IPS-11a (cell line): Measurements from ENCODE around the gene SH3BP4.

Experiments used
- H3K4me3 ChIP-seq: one replicate; pipeline ENCODE4 v1.5.1; 2013; ENCODE audit warnings: low read depth, low read length, control low read depth

SH3BP4 gene

DNA sequence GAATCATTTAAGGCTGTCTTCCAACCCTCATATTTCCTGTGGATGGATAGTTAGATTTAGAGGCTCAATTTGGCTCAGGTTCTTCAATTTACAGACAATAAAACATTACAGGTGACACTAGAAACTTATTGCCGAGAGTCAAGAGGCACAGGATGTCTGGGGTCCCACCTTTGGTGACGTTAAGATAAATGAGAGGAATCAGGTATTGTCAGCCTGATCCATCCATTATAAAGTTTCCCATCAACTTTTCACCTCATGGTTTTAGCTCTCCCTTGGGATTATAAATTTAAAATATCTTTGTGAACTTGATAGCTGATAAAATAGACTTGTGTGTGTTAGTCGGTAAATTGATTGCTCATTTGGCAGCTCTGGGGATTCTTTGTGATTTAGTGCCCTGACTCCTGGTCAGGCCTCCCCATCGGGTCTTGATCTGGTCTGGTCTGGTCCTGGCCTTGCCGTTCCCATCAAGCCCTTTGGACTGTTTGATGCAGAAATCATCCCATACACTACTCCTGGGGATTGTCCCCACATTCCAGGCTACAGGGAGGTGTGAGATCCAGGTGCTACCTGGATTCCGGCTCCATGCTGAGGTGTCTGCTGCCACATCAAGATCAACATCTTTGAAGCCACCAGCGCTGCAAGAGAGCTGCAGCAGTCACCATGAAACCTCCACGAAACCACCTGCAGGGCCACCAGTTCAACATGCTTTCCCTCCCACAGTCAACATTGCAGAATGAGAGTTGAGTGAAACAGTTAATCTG, 130.9 kb downstream of the SH3BP4 start:
- no peak overlapping the region for H3K4me3 ChIP-seq

DNA sequence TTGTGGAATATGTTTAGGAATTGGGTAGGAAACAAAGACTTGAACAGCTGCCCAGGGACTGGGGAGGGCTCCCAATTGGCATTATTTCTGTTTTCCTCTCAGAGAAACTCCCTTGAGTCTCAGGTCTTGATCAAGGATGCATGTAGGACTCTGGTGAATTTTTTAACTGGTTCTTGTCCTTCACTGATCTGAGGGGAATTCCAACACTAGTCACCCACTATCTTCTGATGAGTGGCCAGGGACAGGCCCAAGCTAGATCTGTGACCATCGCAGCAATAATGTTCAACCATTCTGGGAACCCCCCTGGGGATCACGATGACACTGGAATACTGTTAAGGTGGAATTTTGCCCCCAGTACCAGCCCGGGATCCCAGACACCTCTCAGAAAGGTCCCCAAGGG, 132.0 kb downstream of the SH3BP4 start:
- H3K4me3 ChIP-seq = no peak overlapping the region

DNA sequence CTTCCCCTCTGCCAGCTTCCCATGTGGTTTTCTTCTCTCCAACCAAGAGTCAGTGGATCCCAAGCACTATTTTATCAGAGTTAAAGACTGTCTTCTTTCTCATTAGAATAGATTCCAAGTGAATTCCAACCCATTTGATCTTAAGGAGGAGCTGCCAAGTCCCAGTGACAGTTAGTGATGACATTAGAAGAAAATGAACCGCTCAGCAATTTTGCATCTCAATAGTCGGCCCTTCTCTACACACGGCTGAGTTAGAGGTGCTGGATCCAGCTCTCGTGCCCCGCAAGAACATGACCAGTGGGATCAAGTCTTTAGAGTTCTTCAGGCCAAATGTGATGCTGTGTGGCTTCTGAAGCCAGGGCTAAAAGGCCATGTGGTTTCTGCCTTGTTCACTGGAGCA, 132.6 kb downstream of the SH3BP4 start:
- H3K4me3 ChIP-seq = no peak overlapping the region

DNA sequence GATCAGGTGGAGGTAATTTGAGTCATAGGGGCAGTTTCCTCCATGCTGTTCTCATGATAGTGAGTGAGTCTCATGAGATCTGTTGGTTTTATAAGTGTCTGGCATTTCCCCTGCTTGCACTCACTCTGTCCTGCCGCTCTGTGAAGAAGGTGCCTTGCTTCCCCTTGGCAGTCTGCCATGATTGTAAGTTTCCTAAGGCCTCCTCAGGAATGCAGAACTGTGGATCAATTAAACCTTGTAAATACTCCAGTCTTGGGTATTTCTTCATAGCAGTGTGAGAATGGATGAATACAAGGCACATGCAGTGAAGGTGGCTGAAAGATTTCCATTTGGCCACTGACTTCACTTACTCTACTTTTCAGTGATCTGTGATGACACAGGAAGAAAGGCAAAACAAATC, 133.7 kb downstream of the SH3BP4 start:
- no peak overlapping the region for H3K4me3 ChIP-seq

DNA sequence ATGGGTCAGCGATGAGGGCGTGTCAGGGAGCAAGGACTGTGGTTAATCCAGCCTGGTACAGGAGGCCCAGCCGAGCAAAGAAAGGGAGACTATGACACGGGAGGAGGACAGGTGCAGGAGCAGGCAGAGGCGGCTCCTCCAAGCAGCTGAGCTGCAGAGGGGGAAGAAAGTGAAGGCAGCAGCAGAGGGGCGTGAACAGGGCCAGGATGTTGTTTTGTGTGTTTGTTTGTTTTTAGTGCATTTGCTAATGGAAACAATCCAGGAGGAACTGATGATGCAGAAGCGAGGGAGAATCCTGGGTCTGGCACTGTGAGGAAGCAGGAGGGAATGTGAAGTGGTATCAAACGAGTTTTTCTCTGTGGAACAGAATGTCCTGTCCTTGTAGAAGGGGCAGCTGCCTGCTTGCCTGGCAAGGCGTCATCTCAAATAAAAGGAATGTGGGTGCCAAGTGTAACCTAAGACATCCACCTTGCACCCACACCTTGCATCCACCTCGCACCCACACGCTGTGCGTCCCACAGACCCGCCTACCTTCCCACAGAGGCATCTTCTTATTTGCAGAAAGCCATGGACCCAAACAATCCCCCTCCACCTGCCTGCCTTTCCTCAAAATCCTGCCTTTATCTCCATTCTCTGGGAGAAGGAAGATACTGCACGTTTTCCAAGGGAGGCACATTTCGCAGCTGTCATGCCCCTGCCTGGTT, 134.8 kb downstream of the SH3BP4 start:
- no peak overlapping the region for H3K4me3 ChIP-seq

DNA sequence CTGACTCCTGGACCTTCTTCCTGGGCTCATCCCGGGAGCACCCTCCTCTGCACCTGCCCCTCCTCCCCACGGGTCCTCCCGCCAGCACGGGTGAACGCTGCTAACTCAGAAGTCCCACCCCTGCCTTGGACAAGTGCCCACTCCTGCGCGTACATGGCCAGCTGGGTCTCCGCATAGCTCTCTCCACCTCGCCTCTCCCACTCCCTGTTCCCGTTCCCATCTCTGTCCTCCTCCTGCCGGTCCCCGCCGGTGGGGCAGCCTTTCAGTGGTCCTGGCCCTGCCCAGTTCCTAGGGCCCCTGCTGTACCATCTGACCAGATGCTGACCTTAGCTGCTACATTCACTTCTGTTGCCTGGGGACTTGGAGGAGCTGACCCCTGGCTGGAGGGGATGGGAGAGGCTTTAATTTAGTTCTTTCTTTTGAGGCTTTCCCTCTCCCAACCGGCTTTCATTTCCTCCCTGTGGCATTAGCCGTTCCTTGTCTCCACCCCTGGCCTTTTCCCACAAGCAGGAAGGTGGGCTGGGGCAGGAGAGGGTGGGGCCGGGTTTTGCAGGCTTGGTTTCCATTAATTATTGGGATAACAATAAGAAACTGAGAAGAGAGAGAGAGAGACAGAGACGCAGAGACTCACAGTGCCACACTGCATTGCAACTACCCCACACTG, 136.1 kb downstream of the SH3BP4 start:
- H3K4me3 ChIP-seq = no peak overlapping the region

DNA sequence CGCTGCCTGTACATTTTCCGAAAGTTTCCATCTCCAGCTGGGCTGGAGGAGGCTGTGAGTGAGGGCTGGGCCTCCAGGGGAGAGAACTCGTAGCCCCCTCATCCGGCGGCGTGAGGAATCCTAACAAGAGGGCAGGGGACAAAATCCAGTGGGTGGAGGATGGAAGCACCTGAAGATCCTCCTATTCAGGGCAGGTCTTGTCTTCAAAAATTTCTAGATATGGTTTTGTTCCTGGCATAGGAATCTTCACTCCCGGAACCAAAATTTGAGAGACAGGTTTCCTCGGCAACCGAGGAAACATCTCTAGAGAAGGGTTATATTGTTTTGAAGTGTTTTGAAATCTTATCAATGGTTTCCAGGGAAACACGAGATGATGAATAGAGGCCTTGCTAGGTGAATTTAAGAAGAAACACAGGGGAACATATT, 136.7 kb downstream of the SH3BP4 start:
- H3K4me3 ChIP-seq = no peak overlapping the region

DNA sequence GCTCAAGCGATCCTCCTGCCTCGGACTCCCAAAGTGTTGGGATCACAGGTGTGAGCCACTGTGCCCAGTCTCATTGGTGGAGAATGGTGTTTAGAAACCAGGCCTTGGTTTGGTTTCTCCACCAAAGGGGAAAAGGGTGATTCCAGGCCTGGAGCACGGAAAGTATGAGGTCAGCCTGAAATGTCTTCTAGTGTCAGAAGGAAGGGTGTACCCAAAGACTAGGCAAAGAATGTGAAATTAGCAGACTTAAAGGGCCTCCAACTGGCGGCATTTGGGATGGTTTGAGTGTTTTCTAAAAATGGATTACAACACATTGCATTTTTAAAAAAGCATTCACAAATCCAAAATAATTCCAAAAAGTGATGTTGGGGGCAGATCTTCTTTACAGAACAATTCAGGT, 139.6 kb downstream of the SH3BP4 start:
- no peak overlapping the region for H3K4me3 ChIP-seq

DNA sequence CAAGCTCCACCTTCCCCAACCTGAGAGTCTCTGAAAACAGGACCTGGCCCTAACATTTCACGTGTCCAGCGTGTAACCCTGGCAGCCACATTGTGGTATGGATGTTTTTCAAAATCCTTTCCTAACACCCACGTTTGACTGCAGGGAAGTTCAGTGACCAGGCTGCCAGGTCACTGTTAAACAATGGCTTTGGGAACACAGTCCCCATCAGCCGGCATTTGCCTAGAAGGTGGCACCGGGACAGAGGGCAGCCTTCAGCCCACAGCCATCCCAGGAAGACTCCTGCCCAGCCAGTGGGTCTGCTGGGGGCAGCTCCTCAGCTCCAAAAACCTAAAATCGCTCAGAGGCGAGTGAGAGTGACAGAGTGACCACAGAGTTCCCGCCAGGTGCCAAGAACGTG, 140.2 kb downstream of the SH3BP4 start:
- no peak overlapping the region for H3K4me3 ChIP-seq

DNA sequence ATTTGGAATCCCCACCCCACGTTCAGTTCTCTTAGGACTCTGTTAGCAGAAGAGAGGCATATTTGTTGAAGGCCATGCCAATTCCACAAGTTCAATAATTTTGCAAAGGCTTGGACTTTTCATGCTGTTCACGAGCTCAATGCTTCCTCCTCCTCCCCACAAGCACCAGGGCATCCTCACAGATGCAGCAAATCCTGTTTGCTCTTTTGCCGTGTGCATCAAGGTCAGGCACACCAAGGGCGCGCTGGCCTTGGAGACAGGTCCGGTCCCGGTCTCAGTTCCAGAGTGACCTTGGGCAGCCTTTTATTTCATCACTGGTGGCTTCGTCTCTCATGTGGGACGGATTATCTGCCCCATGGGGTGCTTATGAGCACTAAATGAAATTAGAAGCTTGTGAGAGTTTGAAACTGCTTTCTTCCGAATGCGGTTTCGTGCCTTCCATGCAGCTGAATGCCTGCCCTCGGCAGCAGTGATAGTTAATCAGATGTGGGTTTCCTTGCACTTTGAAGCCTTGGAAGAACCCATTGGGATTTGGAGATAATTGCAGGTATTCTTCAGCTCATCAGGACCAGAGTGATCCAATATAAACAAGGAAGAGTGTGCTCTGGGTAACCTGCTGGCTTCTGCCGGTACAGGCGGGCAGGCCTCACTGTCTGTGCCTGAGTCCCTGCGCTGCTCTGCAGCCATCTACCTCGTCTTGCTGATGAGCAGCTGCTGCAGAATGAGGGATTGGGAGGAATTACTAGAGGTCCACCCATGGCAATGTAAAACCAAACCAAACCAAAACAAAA, 140.8 kb downstream of the SH3BP4 start:
- no peak overlapping the region for H3K4me3 ChIP-seq

DNA sequence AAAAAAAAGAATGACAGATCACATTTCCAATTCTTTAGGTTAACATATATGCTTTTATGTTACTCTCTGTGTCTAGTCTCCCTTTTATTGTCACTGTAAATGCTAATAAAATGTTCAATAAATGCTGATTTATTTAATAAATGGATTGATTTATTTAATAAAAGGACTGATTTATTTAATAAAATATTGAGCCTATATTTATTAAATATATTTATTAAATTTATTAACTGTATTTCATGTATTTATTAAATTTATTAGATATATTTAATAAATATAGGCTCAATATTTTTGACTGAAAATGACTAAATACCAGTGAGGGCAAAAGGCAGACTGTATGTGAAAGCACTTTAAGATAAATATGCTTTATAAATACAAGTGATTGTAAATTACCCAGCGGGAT, 142.6 kb downstream of the SH3BP4 start:
- H3K4me3 ChIP-seq = no peak overlapping the region

DNA sequence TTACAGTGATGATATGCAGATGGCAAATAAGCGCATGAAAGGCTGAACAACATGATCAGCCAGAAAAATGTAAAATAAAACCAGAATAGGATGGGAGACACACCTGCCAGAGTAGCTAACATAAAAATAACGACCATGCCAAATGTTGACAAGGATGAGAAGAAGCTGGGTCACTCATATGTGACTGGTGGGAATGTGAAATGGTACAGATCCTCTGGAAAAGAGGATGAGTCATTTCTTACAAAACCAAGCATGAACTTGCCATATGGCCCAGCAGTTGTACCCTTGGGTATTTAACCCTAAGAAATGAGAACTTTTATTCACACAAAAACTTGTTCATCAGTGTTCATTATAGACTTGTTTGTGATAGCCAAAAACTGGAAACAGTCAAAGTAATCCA, 143.8 kb downstream of the SH3BP4 start:
- H3K4me3 ChIP-seq = no peak overlapping the region

DNA sequence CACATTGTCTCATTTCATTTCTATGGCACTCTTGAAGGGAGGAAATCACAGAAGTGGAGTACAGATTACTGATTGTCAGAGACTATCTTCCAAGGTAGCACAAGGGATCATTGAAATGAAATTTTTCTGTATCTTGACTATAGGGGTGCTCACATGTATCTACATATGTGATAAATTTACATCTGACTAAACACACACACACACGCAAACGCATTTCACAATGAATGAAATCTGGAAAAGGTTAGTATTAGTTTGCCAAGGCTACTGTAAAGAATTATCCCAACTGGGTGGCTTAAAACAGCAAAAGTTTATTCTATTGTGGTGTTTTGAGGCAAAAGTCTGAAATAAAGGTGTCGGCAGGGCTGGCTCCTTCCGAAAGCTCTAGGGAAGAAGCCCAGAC, 144.6 kb downstream of the SH3BP4 start:
- no peak overlapping the region for H3K4me3 ChIP-seq

DNA sequence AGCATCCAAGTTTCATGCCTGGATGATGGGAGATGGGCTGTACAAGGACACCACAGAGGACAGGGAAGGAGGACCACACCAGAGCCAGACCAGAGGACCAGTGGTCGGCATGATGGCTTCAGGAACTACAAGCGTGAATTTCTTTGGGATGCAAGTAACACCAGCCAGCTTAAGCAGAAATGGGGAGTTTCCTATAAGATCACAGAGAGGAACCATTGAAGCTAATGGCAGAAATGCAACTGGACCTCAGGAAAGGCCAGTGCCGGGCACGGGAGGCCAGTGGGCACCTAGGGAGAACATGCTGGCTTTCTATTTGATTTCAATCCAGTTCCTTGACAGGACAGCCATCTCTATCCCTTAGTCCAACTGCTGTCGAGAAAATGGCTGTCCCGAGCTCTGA, 145.4 kb downstream of the SH3BP4 start:
- H3K4me3 ChIP-seq = no peak overlapping the region

DNA sequence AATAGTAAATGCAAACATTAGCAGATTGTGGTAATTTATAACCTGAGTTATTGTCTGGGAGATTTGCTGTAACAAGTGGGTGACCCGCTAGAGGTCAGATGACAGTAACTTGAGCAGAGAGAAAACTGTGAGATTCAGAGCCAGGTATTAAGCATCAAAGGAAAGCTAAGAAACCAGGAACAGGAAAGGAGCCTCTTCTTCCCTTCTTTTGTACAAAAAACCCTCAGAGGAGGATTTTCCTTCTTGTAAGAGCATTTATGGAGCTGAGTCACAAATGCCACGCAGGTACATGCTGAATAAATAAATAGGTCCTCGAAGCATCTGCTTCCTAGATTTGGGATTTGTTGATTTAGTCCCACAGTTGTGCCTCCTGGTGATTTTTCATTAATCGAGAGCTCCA, 146.5 kb downstream of the SH3BP4 start:
- no peak overlapping the region for H3K4me3 ChIP-seq

DNA sequence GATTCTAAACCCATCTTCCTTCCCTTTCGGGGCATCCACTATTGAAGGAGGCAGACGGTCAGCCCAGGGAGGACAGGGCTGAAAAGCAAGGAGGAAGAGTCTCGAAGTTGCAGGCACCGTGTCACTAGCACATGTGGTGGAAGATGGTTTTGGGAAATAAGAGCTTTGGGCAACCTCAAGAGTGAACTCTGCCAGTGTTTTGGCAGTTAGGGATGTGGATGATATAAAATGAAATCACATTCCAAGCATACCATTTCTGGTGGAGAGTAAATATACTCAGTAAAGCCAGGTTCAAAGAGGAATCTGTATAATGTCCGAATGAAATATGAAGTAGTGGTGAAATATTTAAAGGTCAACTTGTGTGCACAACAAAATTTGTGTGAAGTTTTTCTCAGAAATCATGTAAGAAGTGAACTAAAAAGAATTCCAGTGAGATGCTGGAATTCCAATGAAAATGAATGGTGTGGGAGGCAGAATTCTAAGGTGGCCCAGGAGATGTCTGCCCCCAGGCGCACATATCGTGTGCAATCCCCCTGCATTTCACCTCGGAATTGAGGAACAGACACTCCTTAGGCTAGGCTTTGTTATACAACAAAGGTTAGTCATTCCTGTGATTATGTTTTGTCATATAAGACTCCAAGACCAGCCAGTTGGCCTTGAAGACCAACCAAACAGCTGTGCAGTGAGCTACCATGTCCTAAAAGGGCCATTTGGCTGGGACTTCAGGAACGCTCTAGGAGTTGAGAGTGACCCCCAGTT, 147.1 kb downstream of the SH3BP4 start:
- no peak overlapping the region for H3K4me3 ChIP-seq

DNA sequence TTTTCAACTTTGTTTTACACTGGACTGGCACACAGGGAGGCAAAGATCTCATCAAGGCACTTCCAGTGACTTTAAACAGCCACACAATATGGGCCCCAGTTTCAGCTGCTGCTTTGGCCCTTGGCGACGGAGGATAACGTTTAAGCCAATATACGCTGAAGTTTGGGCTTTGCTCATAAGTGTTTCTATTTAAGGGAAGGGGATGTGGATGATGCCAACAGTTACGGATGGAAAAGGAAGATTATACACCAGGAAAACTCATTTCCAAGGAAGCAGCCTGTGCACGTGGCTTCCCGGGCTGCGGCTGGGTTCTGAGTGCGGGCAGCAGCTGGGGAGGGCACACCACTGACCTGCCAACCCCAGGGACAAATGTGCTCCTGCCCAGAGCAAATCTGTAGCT, 151.1 kb downstream of the SH3BP4 start:
- no peak overlapping the region for H3K4me3 ChIP-seq
